Right lobe of liver (tissue), 6 donors: ENCODE measurements around the gene KRTAP5-11. TPM values are rescaled to one million over a fixed set of nuclear protein-coding genes. Genes with fewer than 3 reads are reported as not detected.

Experiments
- ATAC-seq, 4 donors: fragments of 200-7000 bp; cut with Tn5 transposase; one replicate each; pipeline ENCODE4 v1.9.1; 2020; ENCODE audit warnings: mild to moderate bottlenecking in 4 of 4, moderate library complexity in 4 of 4
- DNase-seq, 3 donors: peaks; one replicate each; pipeline ENCODE4 v3.0.0-alpha.2; 2020
- H3K27ac ChIP-seq, 3 donors: fragments of 200-600 bp; one replicate each; pipeline ENCODE4 v1.8.0; 2022
- H3K27me3 ChIP-seq, 2 donors: fragments of 200-600 bp; one replicate each; pipeline ENCODE4 v1.8.0; 2022
- H3K36me3 ChIP-seq, 4 donors: fragments of 200-600 bp; sonication (generic) in 1 of 4; one replicate each; pipeline versions ENCODE4 v1.5.1 to v1.8.0; 2017 to 2022; ENCODE audit warnings: control low read depth in 1 of 4
- H3K4me1 ChIP-seq, 4 donors: fragments of 200-600 bp; sonication (generic) in 1 of 4; one replicate each; pipeline versions ENCODE4 v1.5.1 to v1.8.0; 2017 to 2022; ENCODE audit warnings: control low read depth in 1 of 4
- H3K4me3 ChIP-seq, 3 donors: fragments of 200-600 bp; one replicate each; pipeline ENCODE4 v1.8.0; 2022
- H3K9me3 ChIP-seq, 4 donors: fragments of 200-600 bp; sonication (generic) in 1 of 4; one replicate each; pipeline versions ENCODE4 v1.5.1 to v1.8.0; 2017 to 2022; ENCODE audit warnings: control low read depth in 1 of 4
- POLR2A ChIP-seq: fragments of 450-650 bp; IDR thresholded peaks from one replicate; pipeline ENCODE4 v1.6.1; 2017; ENCODE audit warnings: antibody characterized with exemption, mild to moderate bottlenecking
- WGBS: methylation state at CpG from one replicate; pipeline ENCODE4 v1.1.6; 2018; ENCODE audit warnings: low coverage, low lambda C conversion rate; ENCODE audit not compliant: insufficient coverage; ENCODE audit errors: missing lambda C conversion rate; 5-methylcytosine and 5-hydroxymethylcytosine counted together
- intact Hi-C, 2 donors: fragments of 100-400 bp; cut with DNase I; formaldehyde crosslinking; loops; one replicate each; pipeline versions ENCODE4 v1.11.2 to v1.14.1; 2022
- total RNA-seq, 6 experiments: library from RNA; depleted of rRNA in 2 of 6; stranded (reverse); fragments of >200 nt in 2 of 6; fragmentation: NEBNext Ultra II Directional in 3 of 6; extraction: Animal tissue kit (Norgen Biotek cat#: 25700) in 3 of 6; gene quantifications; one replicate each; pipeline versions ENCODE4 v1.1.0 to v1.2.4, GENCODE V29; 2016 to 2023
- TF ChIP-seq, protein P1 (sequence below), 4 donors: fragments of 200-600 bp in 3 of 4; fragments of 450-650 bp in 1 of 4; IDR thresholded peaks; one replicate each; pipeline versions ENCODE4 v1.5.1 to v1.8.0; 2016 to 2022; ENCODE audit warnings: antibody characterized with exemption in 4 of 4, mild to moderate bottlenecking in 2 of 4
- donor health status: DM: no; HTN: yes; CAD: no.
- donor health status: DM: no; HTN: no; CAD: no.
- donor health status: DM: no; HTN: no; CAD: no.
- donor health status: DM: no; HTN: yes; CAD: no.
- donor health status: DM: no; HTN: yes; CAD: no.

The KRTAP5-11 gene
- total RNA-seq, 6 experiments from 2014 or later: not detected

DNA sequence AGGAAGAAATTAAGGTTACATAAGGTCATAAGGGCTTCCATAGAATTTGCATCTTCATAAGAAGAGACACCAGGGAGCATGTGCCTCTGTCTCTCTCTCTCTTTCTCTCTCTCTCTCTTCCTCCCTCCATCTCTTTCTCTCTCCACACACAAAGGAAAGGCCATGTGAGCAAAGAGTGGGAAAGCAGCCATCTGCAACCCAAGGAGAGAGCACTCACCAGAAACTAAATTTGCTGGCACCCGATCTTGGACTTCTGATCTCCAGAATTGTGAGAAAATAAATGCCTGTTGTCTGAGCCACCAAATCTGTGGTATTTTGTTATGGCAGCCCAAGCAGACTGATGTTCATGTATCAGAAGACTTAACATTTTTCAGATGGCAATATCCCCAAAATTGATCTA, 23.7 kb downstream of the KRTAP5-11 start:
- no peaks in the 10 kb centered on the region for H3K4me1 ChIP-seq
- no peak for TF ChIP-seq POLR2A
- TF ChIP-seq, protein P1, sequence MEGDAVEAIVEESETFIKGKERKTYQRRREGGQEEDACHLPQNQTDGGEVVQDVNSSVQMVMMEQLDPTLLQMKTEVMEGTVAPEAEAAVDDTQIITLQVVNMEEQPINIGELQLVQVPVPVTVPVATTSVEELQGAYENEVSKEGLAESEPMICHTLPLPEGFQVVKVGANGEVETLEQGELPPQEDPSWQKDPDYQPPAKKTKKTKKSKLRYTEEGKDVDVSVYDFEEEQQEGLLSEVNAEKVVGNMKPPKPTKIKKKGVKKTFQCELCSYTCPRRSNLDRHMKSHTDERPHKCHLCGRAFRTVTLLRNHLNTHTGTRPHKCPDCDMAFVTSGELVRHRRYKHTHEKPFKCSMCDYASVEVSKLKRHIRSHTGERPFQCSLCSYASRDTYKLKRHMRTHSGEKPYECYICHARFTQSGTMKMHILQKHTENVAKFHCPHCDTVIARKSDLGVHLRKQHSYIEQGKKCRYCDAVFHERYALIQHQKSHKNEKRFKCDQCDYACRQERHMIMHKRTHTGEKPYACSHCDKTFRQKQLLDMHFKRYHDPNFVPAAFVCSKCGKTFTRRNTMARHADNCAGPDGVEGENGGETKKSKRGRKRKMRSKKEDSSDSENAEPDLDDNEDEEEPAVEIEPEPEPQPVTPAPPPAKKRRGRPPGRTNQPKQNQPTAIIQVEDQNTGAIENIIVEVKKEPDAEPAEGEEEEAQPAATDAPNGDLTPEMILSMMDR (IDR thresholded peaks at IDR 0.05): no peak
- H3K27ac ChIP-seq: no peak overlapping the region
- DNase-seq (no peak), ATAC-seq (no peak)
- WGBS: 100% methylated on average over 1 of the region's 1 CpG
- H3K4me3 ChIP-seq: no peak overlapping the region
- no peaks in the 10 kb centered on the region for H3K36me3 ChIP-seq
- H3K9me3 ChIP-seq: no peaks in the 10 kb centered on the region
- intact Hi-C loops: no loop called here
- H3K27me3 ChIP-seq: no peaks in the 10 kb centered on the region

DNA sequence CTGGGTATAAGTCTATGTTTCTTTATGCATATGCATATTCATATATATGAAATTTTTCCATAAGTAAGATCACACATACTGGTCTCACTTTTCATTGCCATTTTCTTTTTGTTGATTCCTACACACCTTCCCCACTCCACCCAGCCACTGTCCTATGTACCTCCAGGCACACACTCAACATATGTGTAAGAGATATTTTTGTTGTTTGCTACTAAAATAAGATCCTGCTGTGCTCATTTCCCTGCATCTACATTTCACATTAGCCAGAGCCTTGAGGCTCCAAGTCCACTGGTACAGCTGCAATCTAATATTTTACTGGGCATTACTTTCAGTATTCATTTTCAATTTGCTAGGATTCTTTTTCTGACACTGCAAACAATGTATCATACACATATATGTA, 25.4 kb downstream of the KRTAP5-11 start:
- H3K27me3 ChIP-seq: no peaks in the 10 kb centered on the region
- no peaks in the 10 kb centered on the region for H3K36me3 ChIP-seq
- no peak overlapping the region for H3K4me3 ChIP-seq
- no peaks in the 10 kb centered on the region for H3K4me1 ChIP-seq
- ATAC-seq: no peak
- no peak for DNase-seq
- H3K27ac ChIP-seq: no peak overlapping the region
- H3K9me3 ChIP-seq: no peaks in the 10 kb centered on the region
- intact Hi-C loops: no loop called here
- no peak for TF ChIP-seq POLR2A
- TF ChIP-seq, protein P1 (IDR thresholded peaks at IDR 0.05): no peak

DNA sequence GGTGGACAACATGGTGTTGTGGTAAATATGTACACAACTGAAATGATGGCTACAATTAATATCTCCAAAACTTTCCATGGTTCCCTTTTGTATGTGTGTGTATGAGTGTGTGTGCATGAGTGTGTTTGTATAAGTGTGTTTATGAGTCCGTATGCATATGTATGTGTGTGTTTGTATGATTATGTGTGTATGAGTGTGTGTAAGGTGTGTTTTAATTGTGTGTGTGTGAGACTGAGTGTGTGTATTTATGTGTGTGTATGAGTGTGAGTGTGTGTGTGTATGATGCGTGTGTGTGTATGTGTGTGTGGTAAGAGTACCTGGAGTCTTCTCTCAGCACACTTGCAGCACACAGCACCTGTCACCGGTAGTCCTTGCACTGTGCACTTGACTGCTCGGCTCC, 26.7 kb downstream of the KRTAP5-11 start:
- no peak for ATAC-seq
- Histone ChIP-seq H3K27ac (no peak overlapping the region), H3K4me3 (no peak overlapping the region), H3K27me3 (no peaks in the 10 kb centered on the region), H3K36me3 (no peaks in the 10 kb centered on the region), H3K9me3 (no peaks in the 10 kb centered on the region), H3K4me1 (no peaks in the 10 kb centered on the region)
- TF ChIP-seq, protein P1 (IDR thresholded peaks at IDR 0.05): no peak
- no peak for TF ChIP-seq POLR2A
- 93% methylated on average over 3 of the region's 4 CpGs for WGBS
- intact Hi-C loops: no loop called here
- no peak for DNase-seq

DNA sequence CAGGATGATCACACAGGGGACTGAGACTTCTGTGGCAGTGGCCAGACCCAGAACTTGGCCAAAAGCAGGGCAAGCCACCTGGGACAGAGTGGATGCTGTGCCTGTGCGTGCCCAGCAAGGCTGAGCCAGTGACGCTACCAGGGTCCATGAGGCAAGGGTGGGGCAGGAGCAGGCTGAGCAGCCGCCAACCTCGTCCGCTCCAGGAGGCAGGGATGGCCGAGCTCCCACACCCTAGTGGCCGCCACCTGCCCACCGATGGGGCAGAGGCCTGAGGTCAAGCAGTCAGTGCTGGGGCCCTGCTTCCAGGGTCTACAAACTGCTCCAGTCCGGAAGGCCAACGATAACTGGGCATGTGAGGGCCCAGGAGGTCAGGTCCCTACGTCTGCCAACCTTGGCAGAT, 27.2 kb downstream of the KRTAP5-11 start:
- WGBS: 95% methylated on average over 3 of the region's 11 CpGs
- Histone ChIP-seq H3K27ac (no peak overlapping the region), H3K27me3 (no peaks in the 10 kb centered on the region), H3K4me1 (no peaks in the 10 kb centered on the region), H3K36me3 (no peaks in the 10 kb centered on the region), H3K4me3 (no peak overlapping the region), H3K9me3 (no peaks in the 10 kb centered on the region)
- intact Hi-C loops: no loop called here
- TF ChIP-seq, protein P1 (IDR thresholded peaks at IDR 0.05): no peak
- no peak for TF ChIP-seq POLR2A
- peak in 1 of 4 donors; percentile 29 for ATAC-seq
- no peak for DNase-seq

DNA sequence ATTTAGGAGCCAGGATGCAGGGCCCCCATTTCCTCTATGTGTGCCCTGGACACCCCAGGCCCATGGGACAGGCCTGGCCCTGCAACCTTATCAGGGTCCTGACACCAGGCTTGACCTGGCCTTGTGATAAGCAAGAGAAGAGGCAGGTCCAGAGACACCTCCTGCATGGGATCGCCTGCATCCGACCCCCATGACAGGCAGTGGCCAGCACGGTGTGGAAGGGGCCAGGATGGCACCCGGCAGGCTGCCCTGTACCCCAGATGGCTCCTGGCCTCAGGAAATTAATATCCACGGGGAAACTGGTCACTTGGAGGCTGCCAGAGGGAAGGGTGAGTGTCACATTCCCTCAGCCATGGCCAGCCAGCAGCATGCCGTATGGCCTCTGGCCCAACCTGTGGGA, 27.7 kb downstream of the KRTAP5-11 start:
- Histone ChIP-seq H3K4me1 (no peaks in the 10 kb centered on the region), H3K36me3 (no peaks in the 10 kb centered on the region), H3K27me3 (no peaks in the 10 kb centered on the region), H3K27ac (no peak overlapping the region), H3K9me3 (no peaks in the 10 kb centered on the region), H3K4me3 (no peak overlapping the region)
- DNase-seq (no peak), ATAC-seq (peak in 1 of 4 donors; percentile 20)
- TF ChIP-seq POLR2A: no peak
- TF ChIP-seq, protein P1 (IDR thresholded peaks at IDR 0.05): no peak
- no CpG with 5 or more reads among the region's 6 CpGs for WGBS
- intact Hi-C loops: no loop called here
